ENCODE data around the gene SEMA6A.

Gene SEMA6A, protein sequence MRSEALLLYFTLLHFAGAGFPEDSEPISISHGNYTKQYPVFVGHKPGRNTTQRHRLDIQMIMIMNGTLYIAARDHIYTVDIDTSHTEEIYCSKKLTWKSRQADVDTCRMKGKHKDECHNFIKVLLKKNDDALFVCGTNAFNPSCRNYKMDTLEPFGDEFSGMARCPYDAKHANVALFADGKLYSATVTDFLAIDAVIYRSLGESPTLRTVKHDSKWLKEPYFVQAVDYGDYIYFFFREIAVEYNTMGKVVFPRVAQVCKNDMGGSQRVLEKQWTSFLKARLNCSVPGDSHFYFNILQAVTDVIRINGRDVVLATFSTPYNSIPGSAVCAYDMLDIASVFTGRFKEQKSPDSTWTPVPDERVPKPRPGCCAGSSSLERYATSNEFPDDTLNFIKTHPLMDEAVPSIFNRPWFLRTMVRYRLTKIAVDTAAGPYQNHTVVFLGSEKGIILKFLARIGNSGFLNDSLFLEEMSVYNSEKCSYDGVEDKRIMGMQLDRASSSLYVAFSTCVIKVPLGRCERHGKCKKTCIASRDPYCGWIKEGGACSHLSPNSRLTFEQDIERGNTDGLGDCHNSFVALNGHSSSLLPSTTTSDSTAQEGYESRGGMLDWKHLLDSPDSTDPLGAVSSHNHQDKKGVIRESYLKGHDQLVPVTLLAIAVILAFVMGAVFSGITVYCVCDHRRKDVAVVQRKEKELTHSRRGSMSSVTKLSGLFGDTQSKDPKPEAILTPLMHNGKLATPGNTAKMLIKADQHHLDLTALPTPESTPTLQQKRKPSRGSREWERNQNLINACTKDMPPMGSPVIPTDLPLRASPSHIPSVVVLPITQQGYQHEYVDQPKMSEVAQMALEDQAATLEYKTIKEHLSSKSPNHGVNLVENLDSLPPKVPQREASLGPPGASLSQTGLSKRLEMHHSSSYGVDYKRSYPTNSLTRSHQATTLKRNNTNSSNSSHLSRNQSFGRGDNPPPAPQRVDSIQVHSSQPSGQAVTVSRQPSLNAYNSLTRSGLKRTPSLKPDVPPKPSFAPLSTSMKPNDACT

DNA sequence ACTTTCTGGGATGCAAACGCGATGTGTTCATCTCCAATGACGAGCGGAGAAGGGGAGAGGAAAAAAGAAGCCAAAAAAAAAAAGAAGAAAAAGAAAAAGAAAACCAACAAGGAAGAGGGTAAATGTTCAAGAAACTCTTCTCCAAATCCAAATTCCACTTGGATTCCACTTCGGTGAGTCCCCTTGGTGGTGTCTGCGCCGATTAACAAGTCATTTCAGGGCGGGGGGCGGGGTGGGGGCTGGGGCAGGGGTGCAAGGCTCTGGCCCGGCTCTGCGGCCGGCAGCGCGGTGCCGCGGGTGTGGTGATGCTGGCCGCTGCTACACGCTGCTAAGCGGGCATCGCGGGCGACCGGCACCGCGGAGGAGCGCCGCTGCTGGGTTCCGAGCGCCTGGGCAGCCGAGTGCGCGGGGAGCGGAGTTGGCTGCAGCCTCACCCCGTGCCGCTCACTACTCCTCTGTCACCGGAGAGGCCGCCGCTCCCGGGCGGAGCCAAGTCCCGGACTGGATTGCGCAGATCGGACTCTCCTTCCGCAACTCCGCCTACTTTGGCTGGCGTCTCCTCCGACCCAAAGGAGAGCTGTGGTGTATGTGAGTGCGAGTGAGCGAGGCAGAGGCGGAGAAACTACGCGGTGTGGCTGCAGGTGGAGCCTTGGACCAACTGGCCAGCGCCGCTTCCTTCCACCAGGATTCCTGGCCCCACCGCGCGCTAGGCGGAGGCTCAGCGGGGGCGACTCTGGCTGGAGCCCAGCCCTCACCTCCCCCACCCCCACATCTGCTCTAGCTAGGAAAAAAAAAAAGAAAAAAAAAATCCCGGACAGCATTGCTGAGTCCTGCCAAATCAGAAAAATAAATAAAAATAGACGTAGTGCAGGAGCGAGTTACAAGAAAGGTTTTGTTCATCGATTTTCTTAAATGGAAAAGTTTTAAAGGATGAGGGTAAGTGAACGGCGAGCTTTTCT, at the start of gene SEMA6A:
TSS of gene SEMA6A (minus strand) at position 457 of the 959 bp plus-strand sequence. CDS start 69,879 bp downstream, outside the sequence.
- peak; percentile 45 for DNase-seq

DNA sequence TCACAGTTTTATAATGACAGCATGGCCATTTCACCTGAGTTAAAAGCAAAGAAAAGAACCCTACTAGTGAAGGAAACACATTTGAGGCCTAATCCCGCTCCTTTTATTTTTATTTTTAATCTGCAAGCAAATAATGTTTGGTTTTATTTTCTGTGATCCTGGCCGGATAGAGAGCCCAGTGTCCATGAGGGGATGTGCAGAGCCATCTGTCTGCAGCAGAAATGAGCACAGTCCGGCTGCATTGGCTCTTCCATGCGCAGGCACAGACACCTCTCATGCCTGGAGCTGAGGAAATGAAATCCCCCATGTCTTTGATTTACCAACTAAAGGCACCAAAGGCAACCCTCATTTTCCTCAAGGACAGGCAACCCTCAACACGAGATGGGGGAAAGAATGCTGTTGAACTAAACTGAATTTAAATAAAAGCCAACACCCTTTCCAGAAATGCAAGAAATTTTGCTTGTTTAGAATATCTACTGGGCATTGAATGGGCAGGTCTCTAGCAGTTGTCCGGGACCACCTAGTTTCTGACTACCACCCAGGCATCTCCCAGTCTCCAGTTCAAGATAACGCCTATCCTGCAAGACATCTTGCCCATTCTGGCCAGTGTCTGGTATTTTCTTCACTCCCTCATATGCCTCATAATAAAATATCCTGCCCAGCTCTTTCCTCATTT, 47.9 kb upstream of the SEMA6A start:
- DNase-seq = no peak

- DNase-seq = no peak
These were observed 47.0 kb upstream of the SEMA6A start for GRCh38 chr5:116621599-116621998.

- no peak for DNase-seq
These were observed 42.3 kb upstream of the SEMA6A start for GRCh38 chr5:116616876-116617275.

GRCh38 chr5:116614603-116614920, 39.9 kb upstream of the SEMA6A start:
- DNase-seq = no peak

DNA sequence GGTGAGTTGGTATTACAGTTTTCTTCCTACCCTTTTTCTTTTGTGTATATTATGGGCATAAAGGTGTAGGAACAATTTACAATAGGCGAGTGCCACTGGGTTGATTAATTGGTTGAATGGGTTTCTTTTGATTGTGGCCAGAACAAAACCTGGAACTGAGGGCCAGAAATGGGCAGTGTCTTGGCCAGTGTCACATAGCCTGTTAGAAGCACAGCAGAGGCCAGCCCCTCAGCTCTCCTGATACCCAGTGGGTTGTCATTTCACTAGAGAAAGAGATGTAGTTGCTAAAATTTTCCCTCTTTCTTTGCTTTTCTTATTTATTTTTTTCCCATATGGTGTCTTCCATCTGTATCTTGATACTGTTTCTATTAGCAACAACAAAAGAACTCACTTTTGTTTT, 38.8 kb upstream of the SEMA6A start:
- no peak for DNase-seq

DNA sequence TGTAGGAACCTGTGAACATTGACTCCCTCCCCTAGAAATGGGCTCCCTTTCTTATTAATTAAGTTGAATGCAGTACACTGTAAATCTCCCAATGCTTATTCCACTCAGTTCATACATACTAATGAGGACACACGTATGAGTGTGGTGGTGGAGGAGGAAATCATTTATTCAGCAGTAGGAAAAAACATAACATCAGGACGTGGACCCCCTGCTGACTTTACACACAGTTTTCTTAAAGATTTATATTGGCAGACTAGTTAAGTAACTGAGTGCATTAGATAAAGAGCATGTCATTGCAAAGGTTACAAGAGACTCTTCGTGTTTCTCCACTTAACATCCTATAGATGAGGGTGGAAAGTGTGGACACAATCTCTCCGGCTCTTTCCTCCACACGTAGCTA, 37.8 kb upstream of the SEMA6A start:
- DNase-seq = no peak

- no peak for DNase-seq
These were observed 30.9 kb upstream of the SEMA6A start for GRCh38 chr5:116605310-116606070.

GRCh38 chr5:116604805-116605204, 30.2 kb upstream of the SEMA6A start:
- DNase-seq = no peak

DNA sequence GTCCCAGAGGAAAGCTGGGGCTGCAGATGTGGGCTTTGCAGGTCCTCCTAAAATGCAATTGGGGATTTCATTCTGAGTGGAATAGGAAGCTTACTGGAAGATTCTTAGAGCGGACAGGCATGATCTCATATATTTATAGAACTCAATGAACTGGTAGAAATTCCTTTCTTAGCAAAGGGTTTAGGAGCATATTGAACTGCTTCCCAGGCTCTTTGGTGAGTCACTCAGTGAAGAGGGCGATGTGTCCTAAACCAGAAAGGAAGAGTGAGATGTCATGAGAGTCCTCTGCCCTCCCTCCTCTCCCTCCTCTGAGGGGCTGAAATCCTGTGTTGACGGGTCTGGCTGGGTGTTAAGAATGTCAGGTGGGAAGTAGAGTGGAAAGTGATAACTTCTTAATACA, 26.3 kb upstream of the SEMA6A start:
- no peak for DNase-seq

- DNase-seq = no peak
These were observed 24.3 kb upstream of the SEMA6A start for GRCh38 chr5:116598911-116599310.

GRCh38 chr5:116595498-116595897, 20.9 kb upstream of the SEMA6A start:
- DNase-seq = no peak

DNA sequence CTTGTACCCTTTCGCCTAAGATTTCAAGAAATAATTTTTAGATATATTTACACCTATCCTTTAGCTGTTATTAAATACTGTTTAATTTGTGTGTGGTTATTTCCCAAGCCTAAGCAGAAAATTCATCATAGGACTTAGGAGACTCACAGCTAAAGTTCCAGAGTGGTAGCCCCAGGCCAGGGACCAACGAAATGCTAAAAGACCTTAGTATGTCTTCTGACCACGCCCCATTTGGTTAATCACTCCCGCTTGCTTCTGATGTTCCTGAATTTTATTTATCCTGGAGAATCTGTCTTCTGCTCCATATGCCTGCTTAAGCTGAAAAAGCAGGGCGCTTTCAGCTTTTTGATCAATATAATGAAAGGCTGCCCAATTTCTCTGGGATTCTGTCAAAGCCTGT, 18.7 kb upstream of the SEMA6A start:
- DNase-seq = no peak

- no peak for DNase-seq
These were observed 10.6 kb upstream of the SEMA6A start for GRCh38 chr5:116585227-116585626.

DNA sequence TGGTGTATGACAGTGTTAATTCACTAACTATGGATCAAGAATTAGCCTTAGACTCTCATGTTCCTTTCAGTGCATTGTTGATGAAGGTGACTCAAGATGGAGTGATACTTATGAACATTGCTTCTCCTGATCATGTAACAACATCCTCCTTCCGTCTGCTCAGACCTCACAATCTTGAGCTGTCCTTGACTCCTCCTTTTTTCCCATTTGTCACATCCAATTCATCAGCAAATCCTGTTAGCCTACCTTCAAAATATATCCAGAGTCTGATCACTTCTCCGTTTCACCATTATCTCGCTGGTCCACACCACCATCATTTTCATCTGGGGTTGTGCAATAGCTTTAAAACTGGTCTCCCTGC, 9.2 kb upstream of the SEMA6A start:
- DNase-seq = no peak

DNA sequence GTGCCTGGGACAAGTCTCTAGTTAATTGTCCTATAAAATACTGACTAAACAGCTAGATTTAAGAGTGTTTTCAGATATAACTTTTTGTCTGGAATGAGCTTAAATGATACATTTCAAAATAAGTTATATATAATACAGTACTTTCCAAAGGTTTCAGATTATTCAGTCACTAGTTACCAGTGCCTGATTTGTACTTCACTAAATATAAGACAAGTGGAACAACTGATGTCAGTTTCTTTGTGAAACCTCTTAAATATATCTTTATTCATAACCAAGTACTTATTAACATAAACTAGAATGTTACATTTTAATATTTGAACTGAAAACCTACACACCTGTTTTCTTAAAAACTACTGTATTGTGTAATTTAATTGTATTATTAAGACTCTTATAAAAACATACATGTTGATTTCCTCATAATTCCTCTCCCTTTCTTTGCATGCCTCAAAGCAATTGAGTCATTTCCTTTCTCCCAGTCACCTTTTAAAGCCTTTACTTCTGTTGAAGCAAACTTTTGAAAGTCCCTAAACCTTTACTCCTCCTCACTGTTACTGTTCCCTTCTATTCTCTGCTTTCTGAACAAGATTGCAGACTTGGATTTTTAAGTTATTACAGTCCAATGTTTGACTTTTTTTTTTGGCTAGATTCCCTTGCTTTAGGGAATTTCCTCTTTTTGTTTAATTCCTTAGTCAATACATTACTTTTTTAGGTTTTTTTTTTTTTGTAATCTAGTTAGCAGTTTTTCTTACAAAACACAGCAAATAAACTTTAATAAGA, 8.7 kb upstream of the SEMA6A start:
- DNase-seq = no peak

GRCh38 chr5:116581910-116582309, 7.3 kb upstream of the SEMA6A start:
- no peak for DNase-seq

- DNase-seq = no peak
These were observed 4.5 kb upstream of the SEMA6A start for GRCh38 chr5:116579144-116579543.

DNA sequence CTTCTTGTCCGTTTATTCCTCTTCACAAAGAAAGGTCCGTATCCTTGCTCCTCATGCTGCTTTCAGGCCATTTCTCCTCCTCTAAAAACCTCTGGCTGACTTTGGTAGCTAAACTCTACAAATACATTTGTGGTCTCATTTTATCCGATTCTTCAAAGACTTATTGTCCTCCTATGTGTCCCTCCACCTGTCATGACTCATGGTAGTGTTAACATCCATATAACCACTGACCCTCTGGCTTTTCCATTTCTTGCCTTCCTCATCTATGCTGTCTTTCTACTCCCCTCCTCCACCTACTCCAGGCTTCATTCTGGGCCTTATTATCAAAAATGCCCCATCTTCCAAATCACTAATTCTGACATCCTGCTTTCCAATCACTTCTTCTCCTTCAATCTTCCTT, 4.1 kb upstream of the SEMA6A start:
- DNase-seq = no peak

DNA sequence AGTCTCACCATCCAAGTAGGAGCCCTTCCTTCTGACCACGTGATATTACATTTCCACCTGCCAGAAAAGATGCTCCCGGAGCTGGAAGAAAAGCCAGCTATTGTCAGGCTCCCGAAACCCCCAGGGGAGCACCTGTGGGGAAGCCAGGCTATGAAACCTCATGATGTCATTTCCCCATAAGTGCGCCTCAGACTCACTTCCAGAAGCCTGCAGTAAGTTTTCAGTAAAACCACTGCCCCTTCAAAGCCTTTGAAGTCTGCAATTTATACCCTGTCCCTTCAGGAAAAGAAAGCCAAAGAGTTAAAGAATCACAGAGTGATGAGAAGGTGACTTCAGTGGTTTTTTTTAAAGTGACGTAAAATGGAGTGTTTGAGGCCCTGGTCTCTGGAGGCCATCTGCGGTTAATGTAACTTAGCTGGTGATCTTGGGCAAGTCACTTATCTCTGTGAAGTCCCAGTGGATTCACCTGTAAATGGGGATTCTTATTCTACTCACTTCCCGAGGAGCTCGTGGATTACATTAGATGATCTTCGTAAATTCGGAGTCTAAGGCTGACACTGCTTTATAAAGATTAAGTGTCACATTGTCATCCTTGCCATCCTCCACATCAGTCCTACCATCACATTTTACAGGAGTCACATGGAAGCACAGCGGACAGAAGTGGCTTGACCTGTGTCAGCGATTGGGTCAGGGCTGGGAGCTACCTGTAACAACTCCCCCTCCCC, 2.6 kb upstream of the SEMA6A start:
- DNase-seq = no peak

All from GOT3 (cell line).